Epithelial cell of proximal tubule (primary cell): ENCODE measurements around the gene EIF4G1. TPM values are rescaled to one million over a fixed set of nuclear protein-coding genes. Genes with fewer than 3 reads are reported as not detected.
A peak's percentile ranks its signal among the peaks of the same experiment; 100 is the strongest.

Experiments
- DNase-seq: peaks from one replicate; pipeline ENCODE4 v3.0.0-alpha.2; 2011; ENCODE audit warnings: low read depth
- H3K4me3 ChIP-seq: 2 replicates; pipeline ENCODE4 v1.5.1; 2011; ENCODE audit warnings: low read depth, mild to moderate bottlenecking, low read length
- CTCF ChIP-seq: conservative IDR thresholded peaks from 2 replicates; pipeline ENCODE4 v1.5.1; 2012; ENCODE audit warnings: low read depth, mild to moderate bottlenecking, low read length
- total RNA-seq: library from RNA; depleted of rRNA; stranded (reverse); fragments of >200 nt; gene quantifications from 2 replicates; pipeline ENCODE4 v1.2.3, GENCODE V29; 2015

The EIF4G1 gene
- total RNA-seq, 1 donor from 2014 or later: 313 TPM

GRCh38 chr3:184325715-184326369 is 11.4 kb downstream of the EIF4G1 start:
- DNase-seq: no peak
- TF ChIP-seq CTCF: no peak
- no peak overlapping the region for H3K4me3 ChIP-seq

GRCh38 chr3:184327171-184327570 is 12.8 kb downstream of the EIF4G1 start:
- no peak overlapping the region for H3K4me3 ChIP-seq
- no peak for TF ChIP-seq CTCF
- no peak for DNase-seq

- no peak overlapping the region for H3K4me3 ChIP-seq
- no peak for DNase-seq
- no peak for TF ChIP-seq CTCF
These were observed 14.1 kb downstream of the EIF4G1 start for GRCh38 chr3:184328516-184328915.

- H3K4me3 ChIP-seq: no peak overlapping the region
- peak; percentile 74 for DNase-seq
- TF ChIP-seq CTCF: no peak
These were observed 18.1 kb downstream of the EIF4G1 start for GRCh38 chr3:184332370-184333090.

GRCh38 chr3:184333190-184333589 is 18.8 kb downstream of the EIF4G1 start:
- no peak for TF ChIP-seq CTCF
- no peak for DNase-seq
- no peak overlapping the region for H3K4me3 ChIP-seq

- TF ChIP-seq CTCF: no peak
- no peak overlapping the region for H3K4me3 ChIP-seq
- DNase-seq: no peak
These were observed 19.3 kb downstream of the EIF4G1 start for GRCh38 chr3:184333700-184334099.
